H9 (cell line): Measurements from ENCODE around the gene HNF4A. TPM values are rescaled to one million over a fixed set of nuclear protein-coding genes. Genes with fewer than 3 reads are reported as not detected.

Source experiments
- DNase-seq: peaks from one replicate; pipeline ENCODE4 v3.0.0-alpha.2; 2017
- H2AFZ ChIP-seq: one replicate; pipeline ENCODE4 v1.6.1; 2013; ENCODE audit warnings: mild to moderate bottlenecking, low read length, control low read depth, moderate library complexity
- H2AK5ac ChIP-seq: 2 replicates; pipeline ENCODE4 v1.6.1; 2013; ENCODE audit warnings: low read length, control low read depth, mixed read lengths; ENCODE audit not compliant: insufficient read length
- H2BK120ac ChIP-seq: one replicate; pipeline ENCODE4 v1.6.1; 2013; ENCODE audit warnings: low read depth, mild to moderate bottlenecking, low read length, control low read depth, inconsistent platforms; ENCODE audit not compliant: poor library complexity, severe bottlenecking
- H2BK12ac ChIP-seq: 2 replicates; pipeline ENCODE4 v1.6.1; 2013; ENCODE audit warnings: low read length, control low read depth, mixed read lengths, low read depth; ENCODE audit not compliant: insufficient read length
- H2BK15ac ChIP-seq: 2 replicates; pipeline ENCODE4 v1.6.1; 2013; ENCODE audit warnings: low read depth, low read length, control low read depth
- H2BK20ac ChIP-seq: one replicate; pipeline ENCODE4 v1.6.1; 2013; ENCODE audit warnings: low read depth, mild to moderate bottlenecking, low read length, control low read depth, inconsistent platforms; ENCODE audit not compliant: poor library complexity, severe bottlenecking
- H2BK5ac ChIP-seq: 2 replicates; pipeline ENCODE4 v1.6.1; 2013; ENCODE audit warnings: low read length, control low read depth, mixed read lengths; ENCODE audit not compliant: insufficient read length
- H3K14ac ChIP-seq: 2 replicates; pipeline ENCODE4 v1.6.1; 2013; ENCODE audit warnings: low read length, control low read depth; ENCODE audit not compliant: insufficient read depth
- H3K18ac ChIP-seq: 2 replicates; pipeline ENCODE4 v1.6.1; 2013; ENCODE audit warnings: low read depth, mild to moderate bottlenecking, mixed read lengths, low read length, control low read depth; ENCODE audit not compliant: insufficient read length
- H3K23ac ChIP-seq: 2 replicates; pipeline ENCODE4 v1.6.1; 2013; ENCODE audit warnings: low read length, control low read depth, mixed read lengths, low read depth; ENCODE audit not compliant: insufficient read length
- H3K23me2 ChIP-seq: 2 replicates; pipeline ENCODE4 v1.6.1; 2013; ENCODE audit warnings: low read depth, mild to moderate bottlenecking, mixed read lengths, low read length, control low read depth; ENCODE audit not compliant: insufficient read length, poor library complexity, severe bottlenecking
- H3K27ac ChIP-seq: 2 replicates; pipeline ENCODE4 v1.5.1; 2013; ENCODE audit warnings: low read length, control low read depth, mixed read lengths, low read depth; ENCODE audit not compliant: insufficient read length
- H3K27me3 ChIP-seq: 2 replicates; pipeline ENCODE4 v1.6.1; 2013; ENCODE audit warnings: low read length, control low read depth, inconsistent platforms; ENCODE audit not compliant: insufficient read depth
- H3K4ac ChIP-seq: 2 replicates; pipeline ENCODE4 v1.6.1; 2013; ENCODE audit warnings: low read depth, mild to moderate bottlenecking, control low read depth, inconsistent platforms, low read length, moderate library complexity
- H3K4me1 ChIP-seq: 2 replicates; pipeline ENCODE4 v1.6.1; 2013; ENCODE audit warnings: low read length, control low read depth, inconsistent platforms; ENCODE audit not compliant: insufficient read depth
- H3K4me2 ChIP-seq: 2 replicates; pipeline ENCODE4 v1.6.1; 2013; ENCODE audit warnings: low read length, control low read depth, mixed read lengths; ENCODE audit not compliant: insufficient read length, insufficient read depth
- H3K56ac ChIP-seq: 2 replicates; pipeline ENCODE4 v1.6.1; 2013; ENCODE audit warnings: low read depth, mild to moderate bottlenecking, mixed read lengths, low read length, control low read depth; ENCODE audit not compliant: insufficient read length
- H3K79me1 ChIP-seq: 2 replicates; pipeline ENCODE4 v1.6.1; 2013; ENCODE audit warnings: low read depth, mild to moderate bottlenecking, moderate library complexity, low read length, control low read depth, inconsistent platforms; ENCODE audit not compliant: insufficient read depth, poor library complexity, severe bottlenecking
- H3K79me2 ChIP-seq: 2 replicates; pipeline ENCODE4 v1.6.1; 2013; ENCODE audit warnings: low read length, control low read depth, inconsistent platforms; ENCODE audit not compliant: insufficient read depth
- H3K9ac ChIP-seq: 2 replicates; pipeline ENCODE4 v1.6.1; 2013; ENCODE audit warnings: low read length, control low read depth, mixed read lengths; ENCODE audit not compliant: insufficient read length; ENCODE audit errors: extremely low read depth
- H3K9me3 ChIP-seq: one replicate; pipeline ENCODE4 v1.6.1; 2013; ENCODE audit warnings: low read depth, low read length, inconsistent platforms; ENCODE audit not compliant: control insufficient read depth
- H3T11ph ChIP-seq: one replicate; pipeline ENCODE4 v1.6.1; 2013; ENCODE audit warnings: mild to moderate bottlenecking, low read length, control low read depth, inconsistent platforms
- H4K20me1 ChIP-seq: one replicate; pipeline ENCODE4 v1.6.1; 2013; ENCODE audit not compliant: control insufficient read depth, insufficient read length, insufficient read depth
- H4K5ac ChIP-seq: 2 replicates; pipeline ENCODE4 v1.6.1; 2013; ENCODE audit warnings: low read depth, mild to moderate bottlenecking, mixed read lengths, low read length, control low read depth; ENCODE audit not compliant: insufficient read length
- H4K8ac ChIP-seq: replicated peaks from 2 replicates; pipeline ENCODE4 v1.6.1; 2013; ENCODE audit warnings: low read length, control low read depth, mixed read lengths, low read depth; ENCODE audit not compliant: insufficient read length
- H4K91ac ChIP-seq: 2 replicates; pipeline ENCODE4 v1.6.1; 2013; ENCODE audit warnings: low read depth, mild to moderate bottlenecking, moderate library complexity, mixed read lengths, low read length, control low read depth; ENCODE audit not compliant: insufficient read length
- H3K27ac Mint-ChIP-seq, 3 experiments: 2 replicates in 2 of 3; 3 replicates in 1 of 3; pipeline ENCODE4 v1.8.0; 2020 to 2021; ENCODE audit warnings: mixed read lengths in 3 of 3, mild to moderate bottlenecking in 1 of 3, moderate library complexity in 1 of 3
- H3K27me3 Mint-ChIP-seq: 2 replicates; pipeline ENCODE4 v1.8.0; 2021; ENCODE audit warnings: low read depth, mild to moderate bottlenecking, moderate library complexity, mixed read lengths
- H3K36me3 Mint-ChIP-seq, 3 experiments: 2 replicates in 2 of 3; 3 replicates in 1 of 3; pipeline ENCODE4 v1.8.0; 2020 to 2021; ENCODE audit warnings: low read depth in 3 of 3, mixed read lengths in 3 of 3; ENCODE audit not compliant: insufficient read depth in 1 of 3
- H3K4me1 Mint-ChIP-seq, 2 experiments: 2 replicates each; pipeline ENCODE4 v1.8.0; 2020; ENCODE audit warnings: mixed read lengths in 2 of 2
- H3K4me3 Mint-ChIP-seq, 2 experiments: 2 replicates in 1 of 2; 3 replicates in 1 of 2; pipeline ENCODE4 v1.8.0; 2020 to 2021; ENCODE audit warnings: mild to moderate bottlenecking in 2 of 2, mixed read lengths in 2 of 2, moderate library complexity in 1 of 2
- H3K9me3 Mint-ChIP-seq, 2 experiments: 2 replicates in 1 of 2; 3 replicates in 1 of 2; pipeline ENCODE4 v1.8.0; 2020; ENCODE audit warnings: mild to moderate bottlenecking in 2 of 2, mixed read lengths in 2 of 2, moderate library complexity in 1 of 2
- CTCF ChIP-seq: fragments of 200-600 bp; sonication (generic); conservative IDR thresholded peaks from 3 replicates; pipeline ENCODE4 v1.8.0; 2021; ENCODE audit warnings: antibody characterized with exemption, mild to moderate bottlenecking
- WGBS: extraction: QIAGEN DNeasy Blood & Tissue Kit; methylation state at CpG from one replicate; pipeline ENCODE4 v1.1.7; 2013; ENCODE audit warnings: missing lambda C conversion rate, low lambda C conversion rate, mixed read lengths; ENCODE audit not compliant: insufficient read length; ENCODE audit errors: extremely low coverage; 5-methylcytosine and 5-hydroxymethylcytosine counted together
- total RNA-seq: library from RNA; stranded (reverse); gene quantifications from 2 replicates; pipeline ENCODE4 v1.2.1, GENCODE V29; 2021

The HNF4A gene
- total RNA-seq, 1 experiment from 2014 or later, result not detected

GRCh38 chr20:44419131-44419844 lies 63.8 kb downstream of the HNF4A start:
- Histone ChIP-seq H4K8ac (no peak overlapping the region), H4K91ac (no peak overlapping the region), H3K23me2 (no peaks in the 10 kb centered on the region), H3K14ac (no peak overlapping the region), H3K4ac (no peak overlapping the region), H3K27me3 (no peaks in the 10 kb centered on the region), H3K4me1 (no peaks in the 10 kb centered on the region), H3K56ac (no peak overlapping the region), H2AFZ (no peak overlapping the region), H2BK20ac (no peak overlapping the region), H4K20me1 (no peaks in the 10 kb centered on the region), H3T11ph (no peak overlapping the region), H3K9ac (no peak overlapping the region), H2AK5ac (no peak overlapping the region), H2BK15ac (no peak overlapping the region), H3K9me3 (no peaks in the 10 kb centered on the region), H2BK120ac (no peak overlapping the region), H3K4me2 (no peak overlapping the region), H4K5ac (no peak overlapping the region), H3K27ac (no peak overlapping the region), H3K79me1 (no peaks in the 10 kb centered on the region), H3K18ac (no peak overlapping the region), H2BK12ac (no peak overlapping the region), H2BK5ac (no peak overlapping the region), H3K23ac (no peak overlapping the region), H3K79me2 (no peaks in the 10 kb centered on the region)
- Mint-ChIP-seq H3K9me3 (no peaks in the 10 kb centered on the region), H3K36me3 (no peaks in the 10 kb centered on the region), H3K27me3 (peaks cover 8% of the 10 kb centered on the region), H3K27ac (no peak overlapping the region), H3K4me3 (no peak overlapping the region), H3K4me1 (no peaks in the 10 kb centered on the region)
- no CpG with 5 or more reads among the region's 13 CpGs for WGBS
- TF ChIP-seq CTCF, result no peak
- DNase-seq, result no peak
